GM19324 (cell line): Measurements from ENCODE around the gene IBA57.

Experiments
- ATAC-seq: cut with Tn5 transposase; IDR thresholded peaks from one replicate; pipeline ENCODE4 v1.9.1; 2021; ENCODE audit warnings: mild to moderate bottlenecking, moderate library complexity; ENCODE audit not compliant: unreplicated experiment, low FRiP score

IBA57 gene

GRCh38 chr1:228165372-228166169 is at the start of gene IBA57:
IBA57 (plus strand) TSS chr1:228165804; CDS start chr1:228165817, 13 bp downstream.
- peak; percentile 91 for ATAC-seq

DNA sequence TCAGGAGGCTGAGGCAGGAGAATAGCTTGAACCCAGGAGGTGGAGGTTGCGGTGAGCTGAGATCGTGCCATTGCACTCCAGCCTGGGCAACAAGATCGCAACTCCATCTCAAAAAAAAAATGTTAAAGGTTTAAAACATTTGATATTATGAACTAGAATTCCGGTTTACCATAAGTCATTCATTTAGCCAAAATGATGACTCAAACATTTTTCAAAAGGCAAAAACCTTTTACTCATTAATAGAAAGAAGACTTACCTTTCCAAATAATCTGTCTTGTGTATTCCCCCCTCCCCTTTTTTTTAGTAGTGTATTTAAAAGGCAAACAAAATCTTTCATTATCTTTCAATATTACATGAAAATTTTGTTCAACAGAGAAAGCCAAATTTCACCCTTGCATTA is 48.3 kb upstream of the IBA57 start:
- ATAC-seq = no peak

DNA sequence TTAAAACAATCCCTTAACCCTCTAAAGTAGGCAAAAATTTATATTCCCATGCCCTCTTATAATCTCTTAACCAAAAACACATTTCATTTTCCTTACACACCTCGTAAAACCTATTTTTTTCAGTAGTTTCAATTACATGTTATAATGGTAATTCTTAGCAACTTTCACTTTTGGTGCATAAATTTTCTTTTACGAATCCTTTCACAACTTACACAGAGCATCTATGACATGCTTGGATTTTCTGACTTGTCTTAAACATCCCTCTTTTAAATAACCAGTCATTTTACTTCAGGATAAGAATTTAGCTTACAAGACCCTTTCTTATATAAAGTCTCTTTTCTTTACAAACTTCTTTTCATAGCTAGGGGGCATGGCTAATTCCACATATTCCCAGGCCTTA is 47.6 kb upstream of the IBA57 start:
- ATAC-seq = no peak

GRCh38 chr1:228120351-228120750 is 45.3 kb upstream of the IBA57 start:
- ATAC-seq = no peak

- ATAC-seq = no peak
Observed at GRCh38 chr1:228120857-228121489, 44.6 kb upstream of the IBA57 start.

DNA sequence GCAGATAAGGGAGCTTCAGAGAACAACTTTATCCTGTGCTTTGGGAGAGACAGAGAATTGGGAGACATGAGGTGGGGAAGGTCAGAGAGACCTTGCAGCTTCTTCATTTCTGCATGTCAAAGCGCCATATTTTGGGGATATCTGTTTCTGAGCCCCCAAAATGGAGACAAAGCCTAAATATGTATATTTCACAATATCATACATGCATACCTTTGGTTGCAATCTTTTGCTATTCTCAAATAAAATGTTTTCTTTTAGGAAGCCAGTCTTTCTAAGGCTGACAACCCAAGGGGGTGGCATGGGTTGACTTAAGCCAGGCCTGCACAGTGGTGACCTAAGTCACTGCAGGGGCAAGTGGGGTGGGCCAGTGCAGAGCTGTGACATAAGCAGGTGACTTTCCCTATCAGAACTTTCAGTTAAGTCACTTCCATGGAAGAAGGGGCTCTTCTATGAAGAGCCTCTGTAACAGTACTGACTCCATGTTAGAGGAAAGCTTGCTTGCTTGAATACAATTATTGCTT is 42.6 kb upstream of the IBA57 start:
- ATAC-seq = no peak

DNA sequence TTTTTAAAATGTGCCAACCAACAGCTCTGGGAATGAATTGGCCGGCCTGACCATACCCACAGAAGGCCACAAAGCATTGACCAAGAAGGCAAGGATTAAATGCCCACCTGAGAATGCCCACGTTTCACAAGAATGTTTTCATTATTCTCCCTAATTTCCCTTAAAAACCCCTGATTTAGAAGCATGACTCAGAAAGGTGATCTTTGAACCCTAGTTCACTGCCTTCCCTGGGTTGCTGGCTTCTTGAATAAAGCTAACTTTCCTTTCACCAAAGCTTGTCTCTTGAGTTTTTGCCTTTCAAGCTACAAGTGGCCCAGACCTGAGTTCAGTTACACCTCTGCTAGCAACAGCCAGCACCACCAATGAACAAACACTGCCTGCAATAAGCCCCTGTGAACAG is 42.1 kb upstream of the IBA57 start:
- no peak for ATAC-seq

DNA sequence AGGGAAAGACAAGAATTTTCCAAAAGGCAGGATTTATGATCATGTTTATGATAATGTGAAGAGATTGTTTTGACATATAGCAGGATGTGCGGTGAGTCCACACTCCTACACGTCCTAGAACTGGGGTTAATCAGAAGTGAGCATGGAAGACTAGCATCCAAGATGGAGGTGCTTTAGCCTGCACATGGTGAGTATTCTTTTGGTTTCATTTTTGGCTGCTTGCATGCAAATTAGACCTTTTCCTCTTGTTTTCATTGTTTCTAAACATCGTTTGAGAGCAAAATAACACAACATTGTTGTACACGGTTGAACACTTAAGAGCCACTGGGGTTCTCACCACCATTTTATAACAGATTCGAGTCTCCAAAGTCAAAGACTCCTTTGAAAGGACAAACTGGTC is 40.4 kb upstream of the IBA57 start:
- no peak for ATAC-seq

DNA sequence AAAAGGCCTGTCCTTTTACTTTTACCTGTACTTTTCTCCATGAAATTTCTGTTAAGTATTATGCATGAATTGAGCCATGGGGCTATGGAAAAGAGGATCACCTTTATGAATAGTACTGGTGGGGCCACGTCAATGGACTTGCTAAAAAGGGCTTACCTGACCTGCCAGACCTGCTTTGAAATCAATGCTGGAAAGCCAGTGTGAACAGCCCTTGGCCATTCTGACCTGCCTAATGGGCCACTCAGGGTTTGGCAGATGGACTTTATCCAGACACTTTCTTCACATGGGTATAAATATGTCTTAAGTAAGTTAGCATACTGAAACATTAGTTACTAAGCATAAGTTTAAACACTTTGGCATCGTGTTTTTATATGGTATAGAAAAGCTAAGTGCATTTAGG is 33.8 kb upstream of the IBA57 start:
- no peak for ATAC-seq

DNA sequence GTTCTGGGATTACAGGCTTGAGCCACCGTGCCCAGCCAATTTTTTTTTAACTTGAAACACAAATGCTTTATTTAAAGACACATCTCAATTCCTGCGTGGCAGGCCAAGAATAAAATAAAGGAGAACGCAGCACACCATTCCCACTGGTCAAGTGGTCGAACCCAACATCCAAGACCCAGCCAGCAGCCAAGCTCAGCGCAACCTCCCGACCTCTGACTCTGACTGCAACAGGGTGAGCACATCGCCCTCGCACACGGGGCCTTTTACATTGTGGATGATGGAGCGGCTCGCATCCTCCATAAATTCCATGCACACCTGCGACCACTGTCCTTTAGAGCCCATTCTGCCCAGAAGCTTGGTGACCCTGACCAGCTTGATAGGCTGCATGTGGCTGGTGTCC is 31.0 kb upstream of the IBA57 start:
- no peak for ATAC-seq

DNA sequence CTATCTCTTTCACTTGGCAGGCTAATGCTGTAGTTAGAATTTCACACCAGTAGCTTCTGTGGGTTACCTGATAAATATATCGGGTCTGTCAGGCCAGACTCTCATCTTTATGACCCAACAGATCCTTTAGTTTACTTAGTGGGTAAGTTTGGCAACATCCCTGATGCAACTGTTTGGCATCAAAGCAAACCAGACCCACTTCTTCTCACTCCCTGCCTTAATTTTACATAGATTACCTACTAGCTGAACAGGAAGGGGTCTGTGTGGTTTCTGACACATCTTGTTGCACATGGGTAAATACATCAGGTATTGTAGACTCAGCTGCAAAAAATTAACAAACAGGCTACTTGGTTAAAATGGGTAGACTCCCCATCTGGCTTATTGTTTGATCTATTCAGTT is 28.7 kb upstream of the IBA57 start:
- ATAC-seq = no peak

DNA sequence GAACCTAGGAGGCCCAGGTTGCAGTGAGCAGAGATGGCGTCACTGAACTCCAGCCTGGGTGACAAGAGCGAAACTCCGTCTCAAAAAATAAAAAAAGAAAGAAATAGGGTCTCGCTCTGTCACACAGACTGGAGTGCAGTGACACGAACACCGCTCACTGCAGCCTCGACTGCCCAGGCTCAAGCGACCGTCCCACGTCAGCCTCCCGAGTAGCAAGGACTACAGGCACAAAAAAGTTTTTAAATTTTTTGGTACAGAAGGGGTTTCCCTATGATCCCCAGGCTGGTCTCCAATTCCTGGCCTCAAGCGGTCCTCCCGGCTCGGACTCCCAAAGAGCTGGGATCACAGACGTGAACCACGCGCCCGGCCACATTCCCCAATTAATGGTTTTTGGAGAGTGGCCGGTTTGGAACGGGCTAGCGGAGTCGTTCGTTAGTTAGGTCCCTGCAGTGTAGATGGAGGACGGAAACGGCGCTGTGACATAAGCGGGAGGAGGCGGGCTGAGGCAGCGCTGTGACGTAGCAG is 26.1 kb upstream of the IBA57 start:
- no peak for ATAC-seq

- peak; percentile 97 for ATAC-seq
Observed at GRCh38 chr1:228139931-228140723, 25.5 kb upstream of the IBA57 start, which contains the start of gene GUK1. GUK1 (plus strand) TSS chr1:228140279; CDS start chr1:228140303, 24 bp downstream.

DNA sequence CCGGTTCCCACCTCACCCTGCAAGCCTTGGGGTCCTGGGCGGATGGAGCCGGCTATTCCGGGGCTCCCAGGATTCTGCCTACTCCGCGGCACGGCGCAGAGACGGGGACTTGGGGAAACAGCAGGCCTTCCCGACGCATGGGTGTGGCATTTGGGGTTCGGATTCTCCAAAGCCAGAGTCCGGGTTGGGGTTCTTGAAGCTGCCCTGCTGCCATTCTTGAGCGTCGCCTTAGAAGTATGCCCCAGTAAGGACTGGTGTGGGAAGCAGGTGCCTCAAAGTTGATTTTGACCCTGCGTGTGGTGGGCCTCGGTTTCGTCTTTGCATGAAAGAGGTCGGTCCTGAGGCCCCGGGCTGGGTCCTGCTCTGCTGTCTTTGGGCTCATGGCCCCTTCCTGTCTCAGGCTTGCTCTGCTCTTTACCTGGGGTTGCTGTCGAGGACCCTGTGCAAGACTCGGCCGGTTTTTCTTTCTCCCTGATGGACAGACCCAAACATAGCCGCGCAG is 24.8 kb upstream of the IBA57 start:
- ATAC-seq = no peak

- ATAC-seq = no peak
Observed at GRCh38 chr1:228141226-228142044, 24.2 kb upstream of the IBA57 start.

- ATAC-seq = no peak
Observed at GRCh38 chr1:228142155-228142691, 23.4 kb upstream of the IBA57 start.

- no peak for ATAC-seq
Observed at GRCh38 chr1:228142701-228143136, 22.9 kb upstream of the IBA57 start.

GRCh38 chr1:228143480-228144192 is 22.0 kb upstream of the IBA57 start:
- no peak for ATAC-seq
